HCT116 (cell line): ENCODE results near the gene TRIL.

Source experiments
- ELF1 ChIP-seq: IDR thresholded peaks from 2 replicates; pipeline ENCODE4 v1.6.1; 2012; ENCODE audit warnings: low read depth, borderline replicate concordance
- EZH2 ChIP-seq: fragments of 200-600 bp; sonication (generic); IDR thresholded peaks from 2 replicates; pipeline ENCODE4 v1.6.1; 2017; ENCODE audit warnings: antibody characterized with exemption, mixed run types
- EZH2phosphoT487 ChIP-seq: fragments of 200-600 bp; IDR thresholded peaks from 2 replicates; pipeline ENCODE4 v1.6.1; 2018; ENCODE audit warnings: antibody characterized with exemption, borderline replicate concordance
- POLR2A ChIP-seq: IDR thresholded peaks from 2 replicates; pipeline ENCODE4 v1.7.0; 2011; ENCODE audit warnings: borderline replicate concordance; ENCODE audit not compliant: insufficient read depth, insufficient read length; ENCODE audit errors: extremely low read depth
- POLR2AphosphoS5 ChIP-seq: IDR thresholded peaks from 2 replicates; pipeline ENCODE4 v1.6.1; 2011; ENCODE audit warnings: mild to moderate bottlenecking, low read depth, low read length, moderate library complexity
- SIN3A ChIP-seq: IDR thresholded peaks from 2 replicates; pipeline ENCODE4 v1.6.1; 2012; ENCODE audit warnings: low read depth
- TF ChIP-seq, protein P1 (sequence below): IDR thresholded peaks from 2 replicates; pipeline ENCODE4 v1.6.1; 2011; ENCODE audit warnings: mild to moderate bottlenecking, low read length, moderate library complexity; ENCODE audit not compliant: insufficient replicate concordance; ENCODE audit errors: extremely low read depth
- TF ChIP-seq, protein P2 (sequence below), 3 experiments: fragments of 200-600 bp in 1 of 3; sonication (generic) in 1 of 3; IDR thresholded peaks in 2 of 3; conservative IDR thresholded peaks in 1 of 3; 2 replicates each; pipeline ENCODE4 v1.5.1; 2012 to 2017; ENCODE audit warnings: low read depth in 2 of 3, low read length in 2 of 3, antibody characterized with exemption in 1 of 3, borderline replicate concordance in 1 of 3, control low read depth in 1 of 3, mild to moderate bottlenecking in 1 of 3, mixed read lengths in 1 of 3, mixed run types in 1 of 3, moderate library complexity in 1 of 3; ENCODE audit not compliant: insufficient read depth in 1 of 3
- TF ChIP-seq, protein P3 (sequence below): IDR thresholded peaks from 2 replicates; pipeline ENCODE4 v1.6.1; 2012; ENCODE audit warnings: low read depth

DNA sequence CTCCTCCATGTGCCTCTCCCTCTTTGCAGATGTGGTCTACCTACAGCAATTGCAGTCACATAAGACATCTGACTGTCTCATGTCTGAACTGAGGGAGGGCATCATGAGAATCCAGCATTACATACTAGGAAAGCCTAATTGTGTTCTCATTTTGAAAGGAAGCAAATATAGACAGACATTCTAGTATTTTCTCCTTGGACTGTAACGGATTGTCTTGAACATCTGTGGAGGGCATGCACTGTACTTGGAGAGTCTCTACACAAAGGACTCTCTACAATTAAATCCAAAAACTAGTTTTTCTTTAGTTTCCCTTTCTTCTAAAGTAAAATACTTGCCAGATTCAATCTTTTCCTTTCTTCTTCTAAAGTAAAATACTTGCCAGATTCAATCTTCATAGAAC is 34.7 kb upstream of the TRIL start:
- TF ChIP-seq SIN3A (no peak), EZH2phosphoT487 (no peak), POLR2A (no peak), POLR2AphosphoS5 (no peak), ELF1 (no peak), EZH2 (no peak)
- TF ChIP-seq, protein P1, sequence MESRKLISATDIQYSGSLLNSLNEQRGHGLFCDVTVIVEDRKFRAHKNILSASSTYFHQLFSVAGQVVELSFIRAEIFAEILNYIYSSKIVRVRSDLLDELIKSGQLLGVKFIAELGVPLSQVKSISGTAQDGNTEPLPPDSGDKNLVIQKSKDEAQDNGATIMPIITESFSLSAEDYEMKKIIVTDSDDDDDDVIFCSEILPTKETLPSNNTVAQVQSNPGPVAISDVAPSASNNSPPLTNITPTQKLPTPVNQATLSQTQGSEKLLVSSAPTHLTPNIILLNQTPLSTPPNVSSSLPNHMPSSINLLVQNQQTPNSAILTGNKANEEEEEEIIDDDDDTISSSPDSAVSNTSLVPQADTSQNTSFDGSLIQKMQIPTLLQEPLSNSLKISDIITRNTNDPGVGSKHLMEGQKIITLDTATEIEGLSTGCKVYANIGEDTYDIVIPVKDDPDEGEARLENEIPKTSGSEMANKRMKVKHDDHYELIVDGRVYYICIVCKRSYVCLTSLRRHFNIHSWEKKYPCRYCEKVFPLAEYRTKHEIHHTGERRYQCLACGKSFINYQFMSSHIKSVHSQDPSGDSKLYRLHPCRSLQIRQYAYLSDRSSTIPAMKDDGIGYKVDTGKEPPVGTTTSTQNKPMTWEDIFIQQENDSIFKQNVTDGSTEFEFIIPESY = no peak
- TF ChIP-seq, protein P2, sequence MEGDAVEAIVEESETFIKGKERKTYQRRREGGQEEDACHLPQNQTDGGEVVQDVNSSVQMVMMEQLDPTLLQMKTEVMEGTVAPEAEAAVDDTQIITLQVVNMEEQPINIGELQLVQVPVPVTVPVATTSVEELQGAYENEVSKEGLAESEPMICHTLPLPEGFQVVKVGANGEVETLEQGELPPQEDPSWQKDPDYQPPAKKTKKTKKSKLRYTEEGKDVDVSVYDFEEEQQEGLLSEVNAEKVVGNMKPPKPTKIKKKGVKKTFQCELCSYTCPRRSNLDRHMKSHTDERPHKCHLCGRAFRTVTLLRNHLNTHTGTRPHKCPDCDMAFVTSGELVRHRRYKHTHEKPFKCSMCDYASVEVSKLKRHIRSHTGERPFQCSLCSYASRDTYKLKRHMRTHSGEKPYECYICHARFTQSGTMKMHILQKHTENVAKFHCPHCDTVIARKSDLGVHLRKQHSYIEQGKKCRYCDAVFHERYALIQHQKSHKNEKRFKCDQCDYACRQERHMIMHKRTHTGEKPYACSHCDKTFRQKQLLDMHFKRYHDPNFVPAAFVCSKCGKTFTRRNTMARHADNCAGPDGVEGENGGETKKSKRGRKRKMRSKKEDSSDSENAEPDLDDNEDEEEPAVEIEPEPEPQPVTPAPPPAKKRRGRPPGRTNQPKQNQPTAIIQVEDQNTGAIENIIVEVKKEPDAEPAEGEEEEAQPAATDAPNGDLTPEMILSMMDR (IDR thresholded peaks at IDR 0.05 in 2 of 3, conservative IDR thresholded peaks at IDR 0.05 in 1 of 3; ENCODE audit: borderline replicate concordance in 1 of 3, insufficient read depth in 1 of 3, low read depth in 2 of 3, low read length in 2 of 3) = no peak
- TF ChIP-seq, protein P3, sequence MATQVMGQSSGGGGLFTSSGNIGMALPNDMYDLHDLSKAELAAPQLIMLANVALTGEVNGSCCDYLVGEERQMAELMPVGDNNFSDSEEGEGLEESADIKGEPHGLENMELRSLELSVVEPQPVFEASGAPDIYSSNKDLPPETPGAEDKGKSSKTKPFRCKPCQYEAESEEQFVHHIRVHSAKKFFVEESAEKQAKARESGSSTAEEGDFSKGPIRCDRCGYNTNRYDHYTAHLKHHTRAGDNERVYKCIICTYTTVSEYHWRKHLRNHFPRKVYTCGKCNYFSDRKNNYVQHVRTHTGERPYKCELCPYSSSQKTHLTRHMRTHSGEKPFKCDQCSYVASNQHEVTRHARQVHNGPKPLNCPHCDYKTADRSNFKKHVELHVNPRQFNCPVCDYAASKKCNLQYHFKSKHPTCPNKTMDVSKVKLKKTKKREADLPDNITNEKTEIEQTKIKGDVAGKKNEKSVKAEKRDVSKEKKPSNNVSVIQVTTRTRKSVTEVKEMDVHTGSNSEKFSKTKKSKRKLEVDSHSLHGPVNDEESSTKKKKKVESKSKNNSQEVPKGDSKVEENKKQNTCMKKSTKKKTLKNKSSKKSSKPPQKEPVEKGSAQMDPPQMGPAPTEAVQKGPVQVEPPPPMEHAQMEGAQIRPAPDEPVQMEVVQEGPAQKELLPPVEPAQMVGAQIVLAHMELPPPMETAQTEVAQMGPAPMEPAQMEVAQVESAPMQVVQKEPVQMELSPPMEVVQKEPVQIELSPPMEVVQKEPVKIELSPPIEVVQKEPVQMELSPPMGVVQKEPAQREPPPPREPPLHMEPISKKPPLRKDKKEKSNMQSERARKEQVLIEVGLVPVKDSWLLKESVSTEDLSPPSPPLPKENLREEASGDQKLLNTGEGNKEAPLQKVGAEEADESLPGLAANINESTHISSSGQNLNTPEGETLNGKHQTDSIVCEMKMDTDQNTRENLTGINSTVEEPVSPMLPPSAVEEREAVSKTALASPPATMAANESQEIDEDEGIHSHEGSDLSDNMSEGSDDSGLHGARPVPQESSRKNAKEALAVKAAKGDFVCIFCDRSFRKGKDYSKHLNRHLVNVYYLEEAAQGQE = no peak
